GM06990 (cell line): ENCODE measurements around the gene SMYD1.

Source experiments
- DNase-seq: peaks from one replicate; pipeline ENCODE4 v3.0.0-alpha.2; 2011; ENCODE audit not compliant: insufficient read length; ENCODE audit errors: extremely low read depth
- H3K27me3 ChIP-seq: replicated peaks from 2 replicates; pipeline ENCODE4 v1.6.0; 2011; ENCODE audit warnings: low read length; ENCODE audit not compliant: control insufficient read depth, insufficient read depth
- H3K36me3 ChIP-seq: 2 replicates; pipeline ENCODE4 v1.5.1; 2011; ENCODE audit warnings: low read length; ENCODE audit not compliant: control insufficient read depth, insufficient read depth
- H3K4me3 ChIP-seq: replicated peaks from 2 replicates; pipeline ENCODE4 v1.5.1; 2011; ENCODE audit warnings: low read depth, mild to moderate bottlenecking, control low read depth, low read length
- TF ChIP-seq, protein P1 (sequence below): IDR thresholded peaks from 2 replicates; pipeline ENCODE4 v1.5.1; 2011; ENCODE audit warnings: low read length, control low read depth, mild to moderate bottlenecking, inconsistent platforms; ENCODE audit not compliant: insufficient read depth, poor library complexity, severe bottlenecking

The SMYD1 gene

DNA sequence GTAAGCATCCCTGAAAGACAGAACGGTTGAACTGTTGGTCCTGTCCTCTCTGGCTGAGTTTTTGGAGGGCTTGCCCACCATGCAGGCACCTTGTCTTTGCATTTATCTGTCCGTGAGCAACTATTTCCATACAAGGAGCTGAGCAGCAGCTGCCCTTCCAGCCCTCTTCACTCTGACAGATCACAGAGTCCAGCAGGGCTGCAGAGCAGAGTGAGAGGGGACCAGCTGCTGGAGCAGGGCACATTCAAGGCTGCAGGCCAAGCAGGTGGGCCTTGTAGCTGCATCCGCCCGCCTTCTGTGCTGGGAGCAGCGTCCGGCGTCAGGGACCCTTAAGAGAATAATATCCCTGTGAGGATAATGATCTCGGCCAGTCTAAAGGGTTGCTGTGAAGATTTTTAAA lies 9.5 kb downstream of the SMYD1 start:
- H3K36me3 ChIP-seq, result no peaks in the 10 kb centered on the region
- TF ChIP-seq, protein P1, sequence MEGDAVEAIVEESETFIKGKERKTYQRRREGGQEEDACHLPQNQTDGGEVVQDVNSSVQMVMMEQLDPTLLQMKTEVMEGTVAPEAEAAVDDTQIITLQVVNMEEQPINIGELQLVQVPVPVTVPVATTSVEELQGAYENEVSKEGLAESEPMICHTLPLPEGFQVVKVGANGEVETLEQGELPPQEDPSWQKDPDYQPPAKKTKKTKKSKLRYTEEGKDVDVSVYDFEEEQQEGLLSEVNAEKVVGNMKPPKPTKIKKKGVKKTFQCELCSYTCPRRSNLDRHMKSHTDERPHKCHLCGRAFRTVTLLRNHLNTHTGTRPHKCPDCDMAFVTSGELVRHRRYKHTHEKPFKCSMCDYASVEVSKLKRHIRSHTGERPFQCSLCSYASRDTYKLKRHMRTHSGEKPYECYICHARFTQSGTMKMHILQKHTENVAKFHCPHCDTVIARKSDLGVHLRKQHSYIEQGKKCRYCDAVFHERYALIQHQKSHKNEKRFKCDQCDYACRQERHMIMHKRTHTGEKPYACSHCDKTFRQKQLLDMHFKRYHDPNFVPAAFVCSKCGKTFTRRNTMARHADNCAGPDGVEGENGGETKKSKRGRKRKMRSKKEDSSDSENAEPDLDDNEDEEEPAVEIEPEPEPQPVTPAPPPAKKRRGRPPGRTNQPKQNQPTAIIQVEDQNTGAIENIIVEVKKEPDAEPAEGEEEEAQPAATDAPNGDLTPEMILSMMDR, result no peak

DNA sequence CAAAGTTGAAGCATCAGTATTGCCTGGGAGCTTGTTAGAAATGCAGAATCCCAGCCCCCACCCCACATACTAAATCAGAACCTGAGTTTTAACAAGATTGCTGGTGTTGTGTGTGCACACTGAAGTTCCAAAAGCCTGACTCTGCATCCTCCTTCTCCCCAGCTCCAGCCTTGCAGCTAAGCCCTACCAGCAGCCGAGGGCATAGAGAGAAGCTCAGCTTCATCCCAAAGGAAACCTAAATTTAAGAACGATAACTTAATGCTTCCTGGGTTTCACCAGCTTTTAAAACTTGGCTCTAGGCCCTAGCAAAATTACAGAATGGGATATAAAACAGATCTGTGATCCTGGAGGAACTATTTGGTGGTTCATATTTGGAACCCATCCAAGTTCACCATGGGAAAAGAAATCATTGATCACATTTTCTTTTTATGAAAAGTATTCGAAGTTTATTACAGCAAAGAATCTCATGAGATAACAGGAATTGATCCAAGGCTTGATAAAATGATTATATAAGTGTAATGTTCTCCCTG lies 11.1 kb downstream of the SMYD1 start:
- TF ChIP-seq, protein P1, result no peak
- no peak overlapping the region for H3K4me3 ChIP-seq
- no peaks in the 10 kb centered on the region; the same call in 1 of the 2 replicates for H3K27me3 ChIP-seq
- DNase-seq, result no peak
- H3K36me3 ChIP-seq, result no peaks in the 10 kb centered on the region

More for the DNA sequence above, 9.5 kb downstream of the SMYD1 start:
- Histone ChIP-seq H3K4me3 (no peak overlapping the region), H3K27me3 (no peaks in the 10 kb centered on the region)
- no peak for DNase-seq

DNA sequence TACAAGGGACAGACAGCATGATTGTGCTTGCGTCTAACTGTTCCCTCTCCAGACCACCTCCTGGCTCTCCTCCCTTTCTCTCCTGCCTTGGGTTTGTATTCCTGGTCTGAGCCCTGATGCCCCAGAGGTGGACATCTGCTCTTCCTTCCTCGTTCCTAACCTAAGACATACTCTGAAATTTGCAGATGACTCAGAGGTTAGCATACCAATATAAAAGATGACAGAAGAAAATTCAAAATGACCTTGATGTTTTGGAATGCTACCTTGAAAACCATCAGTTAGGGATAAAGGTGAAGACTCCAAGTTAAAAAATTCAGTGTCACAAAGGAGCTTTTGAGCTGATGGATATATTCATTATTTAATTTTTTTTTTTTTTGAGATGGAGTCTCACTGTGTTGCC lies 12.9 kb downstream of the SMYD1 start:
- TF ChIP-seq, protein P1, result no peak
- Histone ChIP-seq H3K27me3 (no peaks in the 10 kb centered on the region; the same call in 1 of the 2 replicates), H3K36me3 (no peaks in the 10 kb centered on the region), H3K4me3 (no peak overlapping the region)
- DNase-seq, result no peak

DNA sequence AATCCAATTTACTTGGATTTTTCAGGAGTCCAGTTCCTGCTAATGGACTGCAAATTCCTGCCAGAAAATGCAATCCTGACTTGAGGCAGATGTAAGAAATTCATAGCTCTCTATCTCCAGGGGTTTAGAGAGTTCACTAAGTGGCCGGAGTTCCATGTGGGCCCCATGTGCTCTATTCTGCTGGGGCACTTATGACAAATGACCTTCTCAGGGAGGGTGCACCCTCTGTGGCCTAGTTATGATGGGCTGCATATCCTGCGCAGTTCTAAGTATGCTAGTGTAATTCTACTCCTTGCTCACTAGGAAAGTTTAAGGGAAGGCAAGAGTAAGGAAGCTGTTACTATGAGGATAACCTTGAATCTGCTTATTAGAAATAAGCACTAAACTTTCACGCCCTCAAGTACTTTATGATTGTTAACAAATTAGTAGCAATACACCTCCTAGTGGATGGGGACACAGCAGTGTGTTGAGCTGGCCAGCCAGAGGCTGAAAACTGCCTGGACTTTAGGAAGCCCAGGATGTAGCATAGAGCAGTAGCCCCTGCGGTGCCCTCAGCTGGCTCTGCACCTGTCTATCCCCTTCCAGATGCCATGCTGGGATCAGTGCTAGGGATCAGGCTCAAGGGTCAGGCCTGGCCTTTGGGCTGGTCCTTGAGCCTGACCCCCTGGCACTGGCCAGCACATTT lies 14.4 kb downstream of the SMYD1 start:
- Histone ChIP-seq H3K27me3 (no peaks in the 10 kb centered on the region; the same call in 1 of the 2 replicates), H3K36me3 (no peaks in the 10 kb centered on the region), H3K4me3 (no peak overlapping the region)
- no peak for DNase-seq
- TF ChIP-seq, protein P1, result no peak

DNA sequence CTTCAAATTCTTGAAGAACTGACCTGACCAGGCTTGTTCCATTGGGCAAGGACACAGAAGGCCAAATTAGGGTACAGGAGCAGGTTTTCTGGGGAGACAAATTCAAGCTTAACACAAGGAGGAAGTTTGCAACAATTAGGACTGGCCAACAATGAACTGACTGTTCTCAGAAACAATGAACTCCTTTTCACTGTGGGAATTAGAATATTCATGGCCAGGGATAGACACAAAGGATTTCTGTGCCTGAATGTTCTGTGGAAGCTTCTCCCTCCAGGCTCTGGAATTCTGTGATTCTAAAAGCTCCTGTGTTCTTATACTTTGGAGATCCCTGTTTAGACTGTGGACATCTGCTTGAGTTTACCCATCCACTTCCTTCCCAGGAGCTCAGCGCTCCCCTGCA lies 15.2 kb downstream of the SMYD1 start:
- TF ChIP-seq, protein P1, result no peak

More for the DNA sequence above, 15.2 kb downstream of the SMYD1 start:
- no peak for DNase-seq
- Histone ChIP-seq H3K36me3 (no peaks in the 10 kb centered on the region), H3K27me3 (no peaks in the 10 kb centered on the region; the same call in 1 of the 2 replicates), H3K4me3 (no peak overlapping the region)
